Retina (tissue), 1 donor: ENCODE results near the gene FLOT2.
A peak's percentile ranks its signal among the peaks of the same experiment; 100 is the strongest.
"Not testable (repeated sequence)": the region's sequence is repeated elsewhere in the genome, so short reads cannot be mapped to it uniquely, and the experiment has no call there.

Source experiments
- DNase-seq: peaks from one replicate; pipeline ENCODE4 v3.0.0-alpha.2; 2016

Gene FLOT2

DNA sequence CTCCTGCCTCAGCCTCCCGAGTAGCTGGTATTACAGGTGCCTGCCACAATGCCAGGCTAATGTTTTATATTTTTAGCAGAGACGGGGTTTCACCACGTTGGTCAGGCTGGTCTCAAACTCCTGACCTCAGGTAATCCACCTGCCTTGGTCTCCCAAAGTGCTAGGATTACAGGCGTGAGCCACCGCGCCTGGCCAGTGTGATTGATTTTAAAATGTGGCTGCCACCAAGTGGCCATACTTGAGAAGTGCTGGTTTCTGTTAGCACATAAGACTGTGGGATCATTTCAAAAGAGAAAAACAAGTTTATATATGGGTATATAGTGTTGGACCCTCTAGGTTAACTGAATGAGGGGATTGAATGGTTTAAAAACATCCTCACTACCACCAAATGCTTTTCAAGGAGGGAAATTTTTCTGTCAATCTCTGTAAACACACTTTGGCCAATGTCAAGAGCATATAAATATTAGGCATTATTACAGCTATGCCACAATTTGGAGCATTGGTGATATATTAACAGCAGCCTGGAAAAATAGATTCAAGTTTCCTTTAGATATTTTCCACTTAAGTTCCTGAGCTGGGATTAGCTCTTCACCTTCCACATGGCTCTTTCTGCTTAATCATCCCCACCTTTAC is 18.9 kb upstream of the FLOT2 start:
- no peak for DNase-seq

- no peak for DNase-seq
These were observed 15.4 kb upstream of the FLOT2 start for GRCh38 chr17:28912938-28913333.

- no peak for DNase-seq
These were observed 14.9 kb upstream of the FLOT2 start for GRCh38 chr17:28912281-28912937.

- no peak for DNase-seq
These were observed 14.0 kb upstream of the FLOT2 start for GRCh38 chr17:28911411-28912045.

- DNase-seq, result no peak
These were observed 13.0 kb upstream of the FLOT2 start for GRCh38 chr17:28910534-28910933.

DNA sequence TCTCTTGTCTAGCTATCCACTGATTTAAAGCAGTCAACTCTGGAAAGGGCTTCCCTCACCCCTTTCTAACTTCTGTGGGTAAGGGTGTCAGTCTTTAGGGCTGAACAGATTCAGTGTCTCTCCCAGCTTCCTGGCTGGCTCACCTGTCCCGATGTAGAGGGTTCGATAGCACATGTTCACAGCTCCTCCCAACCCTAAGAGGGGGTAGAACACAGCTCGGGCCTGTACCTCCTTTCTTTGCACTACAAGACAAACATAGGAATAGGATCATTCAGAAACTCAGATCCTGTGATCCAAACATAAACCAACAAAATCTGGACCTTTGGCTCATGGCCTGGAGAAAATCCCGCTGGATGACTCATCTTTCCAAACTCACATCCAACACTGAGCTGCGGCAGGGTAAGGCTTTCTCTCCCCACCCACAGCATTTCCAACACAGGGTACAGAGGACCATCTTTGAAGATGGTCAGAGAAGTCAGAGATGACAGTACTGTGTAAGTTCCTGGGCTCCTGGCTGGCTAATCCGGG is 11.2 kb upstream of the FLOT2 start:
- DNase-seq, result no peak

GRCh38 chr17:28907709-28908475 is 10.4 kb upstream of the FLOT2 start:
- no peak for DNase-seq

DNA sequence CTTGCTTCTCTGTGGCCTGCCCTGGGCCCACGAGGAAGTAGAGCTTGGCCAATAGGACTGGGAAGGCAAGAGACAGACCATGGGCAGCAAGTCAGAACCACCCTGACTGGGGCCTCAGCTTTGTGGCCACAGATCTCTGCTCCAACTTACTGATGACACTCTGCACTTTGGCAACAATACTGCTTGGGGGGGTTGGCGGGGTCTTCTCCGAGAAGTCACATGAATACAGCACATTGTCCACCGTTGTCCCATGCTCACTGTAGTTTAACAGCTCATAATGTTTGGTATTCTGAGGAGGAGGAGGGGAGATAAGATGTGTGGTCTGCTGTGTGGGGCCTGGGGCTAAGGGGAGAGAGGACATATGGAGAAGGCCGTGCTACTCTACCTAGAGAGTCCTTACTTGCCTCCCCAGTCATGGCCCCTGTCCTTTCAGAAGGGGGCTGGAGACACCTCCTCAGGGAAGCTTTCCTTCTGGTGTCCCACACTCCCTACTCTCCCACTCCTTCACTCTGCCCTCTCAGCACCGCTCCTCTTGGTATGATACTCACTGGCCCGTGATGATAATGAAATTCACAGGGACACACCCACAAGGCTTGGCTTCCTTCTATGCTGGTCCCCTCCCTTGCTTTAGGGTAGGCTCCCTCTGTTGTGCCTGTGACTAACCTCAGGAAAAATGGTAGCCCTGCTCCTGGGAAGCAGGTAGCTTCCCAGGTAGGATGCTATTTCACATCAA is 9.3 kb upstream of the FLOT2 start:
- no peak for DNase-seq

DNA sequence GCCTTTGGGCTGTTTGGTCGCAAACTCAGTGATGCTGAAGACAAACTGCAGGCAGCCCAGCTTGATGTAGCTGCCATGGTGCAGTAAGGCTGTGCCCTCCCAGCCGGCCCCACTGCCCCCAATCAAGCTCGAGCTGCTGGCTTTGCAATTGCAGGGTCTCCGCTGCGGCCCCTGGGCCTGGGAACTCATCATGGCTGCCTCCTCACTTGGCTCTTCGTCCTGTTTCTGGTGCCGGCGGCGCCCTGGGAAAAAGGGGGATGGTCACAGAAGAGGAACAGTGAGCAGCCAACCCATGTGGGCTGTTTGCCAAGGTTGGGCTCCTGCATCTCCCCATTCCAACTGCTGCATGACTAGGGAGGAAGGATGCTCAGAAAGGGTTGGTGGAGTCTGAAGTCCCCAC is 8.7 kb upstream of the FLOT2 start:
- DNase-seq, result no peak

DNA sequence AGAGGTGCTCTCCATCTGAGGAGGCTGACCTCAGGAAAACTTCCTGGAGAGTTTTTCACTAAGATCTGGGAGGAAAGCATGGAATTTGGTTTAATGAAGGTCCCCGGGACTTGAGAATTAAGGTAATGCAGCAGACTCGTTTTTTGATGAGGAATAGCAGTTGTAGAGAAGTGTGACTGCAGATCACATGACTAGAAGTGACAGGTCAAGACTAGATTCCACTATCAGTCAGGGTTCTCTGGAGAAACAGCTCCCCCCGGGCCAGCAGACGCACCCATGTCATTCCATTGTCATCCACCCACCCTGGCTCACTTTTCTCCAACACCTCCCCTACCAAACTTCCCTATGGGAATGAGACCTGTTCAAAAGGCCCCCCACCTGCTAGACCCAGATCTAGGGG is 7.3 kb upstream of the FLOT2 start:
- no peak for DNase-seq

- not testable (repeated sequence) for DNase-seq
These were observed 6.0 kb upstream of the FLOT2 start for GRCh38 chr17:28903546-28903841.

DNA sequence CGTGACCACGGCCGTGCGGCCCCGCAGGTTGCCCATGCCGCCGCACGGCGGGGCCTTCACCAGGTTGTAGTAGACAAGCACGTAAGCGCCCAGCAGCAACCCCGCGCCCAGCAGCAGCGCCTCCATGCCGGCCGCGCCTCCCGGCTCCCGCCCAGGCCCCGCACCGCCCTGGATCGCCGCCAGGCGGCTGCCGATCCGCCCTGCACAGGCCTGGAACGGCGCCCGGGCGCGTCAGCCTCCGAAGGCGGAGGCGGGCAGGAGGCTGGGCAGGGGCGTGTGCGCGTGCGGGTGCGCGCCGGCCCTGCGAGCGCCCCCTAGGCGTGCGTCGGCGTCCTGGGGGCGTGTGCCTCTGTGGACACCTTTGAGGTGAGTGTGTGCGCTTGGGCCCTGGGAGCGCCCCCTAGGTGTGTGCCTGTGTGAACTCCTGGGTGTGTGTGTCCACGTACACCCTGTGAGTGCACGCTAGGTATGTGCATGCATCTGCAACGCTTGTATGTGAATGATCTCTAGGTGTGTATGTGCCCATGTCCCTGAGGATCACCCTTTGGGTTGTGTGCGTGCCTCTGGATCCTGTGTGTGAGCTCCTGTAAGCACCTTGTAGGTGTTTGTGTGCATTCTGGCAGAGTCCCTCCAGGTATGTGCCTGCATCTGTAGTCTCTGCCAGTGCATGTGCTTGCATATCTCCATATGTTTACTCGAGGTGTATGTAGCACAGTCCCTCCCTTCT is 5.4 kb upstream of the FLOT2 start, which contains the start of gene DHRS13:
DHRS13 (minus strand) TSS at position 261 of the 727 bp plus-strand sequence; CDS start at position 126, 135 bp downstream.
- DNase-seq, result peak; percentile 95

DNA sequence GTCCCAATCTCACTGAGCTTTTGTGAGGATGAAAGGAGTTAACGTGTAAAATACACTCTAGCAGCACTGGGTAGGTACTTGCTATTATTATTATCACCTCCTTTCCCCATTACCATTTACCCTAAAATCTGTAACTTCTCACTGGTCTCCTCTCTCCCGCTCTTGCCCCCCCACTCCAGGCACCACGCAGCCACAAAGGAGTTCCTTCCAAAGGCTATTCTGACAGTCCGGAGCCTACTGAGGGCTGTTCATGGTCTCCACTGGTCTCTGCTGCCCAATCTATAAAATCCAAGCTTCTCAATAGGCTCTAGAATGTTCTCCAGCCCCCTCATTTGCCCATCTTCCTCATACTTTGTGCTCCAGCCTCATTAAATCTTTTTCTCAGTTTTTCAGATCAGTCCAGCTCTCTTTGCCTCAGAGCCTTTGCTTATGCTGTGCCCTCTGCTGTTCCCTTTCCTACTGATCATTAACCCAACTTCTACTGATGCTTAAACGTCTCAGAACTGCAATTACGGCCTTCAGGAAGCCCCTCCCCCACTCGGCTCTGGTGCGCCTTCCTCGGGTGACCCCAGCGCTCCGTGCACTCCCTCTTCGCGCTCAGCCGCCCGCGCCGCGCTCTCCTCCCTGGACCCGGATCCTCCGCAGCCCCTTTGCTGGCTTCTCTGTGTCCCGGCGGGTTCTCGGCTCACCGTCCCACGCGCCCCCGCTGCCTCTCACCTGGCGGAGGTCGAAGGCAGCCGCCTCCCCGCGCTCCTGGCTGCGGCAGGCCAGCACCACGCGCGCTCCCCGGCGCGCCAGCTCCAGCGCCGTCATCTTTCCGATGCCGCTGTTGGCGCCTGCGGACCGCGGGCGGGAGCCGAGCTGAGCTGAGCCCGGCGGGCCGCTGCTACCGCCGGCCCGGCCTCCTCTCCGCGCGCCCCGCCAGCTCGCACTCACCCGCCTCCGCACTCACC is 4.6 kb upstream of the FLOT2 start:
- DNase-seq, result peak; percentile 90

GRCh38 chr17:28900986-28901726 is 3.6 kb upstream of the FLOT2 start:
- DNase-seq, result no peak

DNA sequence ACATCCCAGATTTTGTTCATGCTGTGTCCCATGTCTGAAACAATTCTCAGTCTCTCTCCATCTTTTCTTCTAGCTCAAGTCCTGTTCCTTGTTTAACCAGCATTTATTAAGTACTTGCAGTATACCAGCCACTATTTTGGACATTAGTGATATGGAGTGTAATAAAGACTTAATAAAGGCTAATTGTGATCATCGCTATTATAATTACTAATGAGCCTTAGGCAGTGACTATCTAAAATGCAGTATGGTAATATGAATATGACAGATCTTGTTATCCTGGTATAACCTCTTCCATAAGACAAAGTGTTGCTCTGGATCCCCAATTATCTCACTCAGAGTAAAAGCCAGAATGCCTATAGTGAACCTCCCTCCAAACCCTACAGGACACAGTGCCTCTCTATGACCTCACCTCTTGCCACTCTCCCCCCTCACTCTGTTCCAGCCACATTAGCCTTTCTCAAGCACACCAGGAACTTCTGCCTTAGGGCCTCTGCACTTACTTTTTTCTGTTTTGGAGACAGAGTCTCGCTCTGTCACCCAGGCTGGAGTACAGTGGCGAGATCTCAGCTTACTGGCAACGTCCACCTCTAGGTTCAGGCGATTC is 1.8 kb upstream of the FLOT2 start:
- DNase-seq, result no peak

DNA sequence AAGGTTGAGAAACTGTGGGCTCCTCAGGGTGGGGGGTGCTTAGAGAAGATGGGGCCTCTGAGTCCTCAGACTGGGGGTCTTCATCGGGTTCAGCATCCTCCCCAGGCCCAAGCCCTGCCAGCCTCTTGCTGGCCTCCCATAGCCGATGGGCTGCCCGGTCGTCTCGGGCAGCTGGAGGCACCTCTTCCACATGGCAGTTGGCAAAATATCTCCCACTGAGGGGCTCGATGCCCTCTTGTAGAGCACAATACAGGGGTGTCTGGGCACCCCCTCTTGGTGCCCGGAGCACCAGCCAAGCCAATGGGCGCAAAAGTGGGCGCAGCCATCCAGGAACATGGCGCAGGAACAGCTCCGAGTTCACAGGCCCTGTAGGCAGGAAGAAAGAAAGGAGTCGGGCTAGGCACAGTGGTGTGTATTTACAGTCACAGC is 1.0 kb upstream of the FLOT2 start:
- DNase-seq, result no peak

DNA sequence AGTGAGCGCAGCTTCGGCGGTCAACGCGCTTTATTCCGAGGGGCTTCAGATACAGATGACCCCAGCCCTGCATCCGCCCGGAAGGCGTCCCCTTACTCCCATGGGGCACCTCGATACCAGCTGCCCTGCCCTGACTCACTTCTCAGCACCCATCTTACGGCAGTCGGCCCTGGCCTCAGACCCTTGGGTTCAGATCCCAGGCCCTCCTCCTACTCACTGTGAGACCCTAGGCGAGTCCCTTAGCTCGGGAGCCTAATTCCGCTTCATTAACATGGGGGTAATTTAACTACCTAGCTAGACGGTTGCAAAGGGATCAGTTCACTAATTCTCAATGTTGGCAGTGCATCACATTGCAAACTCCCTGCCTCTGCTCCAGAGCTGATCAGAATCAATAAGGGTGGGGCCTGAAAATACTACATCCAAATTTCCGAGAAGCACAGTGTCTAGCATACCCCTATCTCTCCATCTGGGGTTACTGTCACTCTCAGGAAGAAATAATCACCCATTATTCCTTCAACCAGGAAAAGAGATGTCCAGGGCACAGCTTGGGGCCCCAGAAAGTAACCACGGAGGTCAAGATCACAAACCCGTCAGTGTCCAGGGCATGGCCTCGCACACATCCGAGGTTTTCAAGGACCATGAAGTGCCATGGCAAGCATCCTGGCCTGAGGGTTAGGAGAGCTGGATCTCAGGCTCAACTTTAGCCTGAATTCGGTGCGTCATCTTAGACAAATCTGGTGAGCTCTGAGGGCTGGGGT is 415 bp upstream of the FLOT2 start:
- DNase-seq, result no peak

DNA sequence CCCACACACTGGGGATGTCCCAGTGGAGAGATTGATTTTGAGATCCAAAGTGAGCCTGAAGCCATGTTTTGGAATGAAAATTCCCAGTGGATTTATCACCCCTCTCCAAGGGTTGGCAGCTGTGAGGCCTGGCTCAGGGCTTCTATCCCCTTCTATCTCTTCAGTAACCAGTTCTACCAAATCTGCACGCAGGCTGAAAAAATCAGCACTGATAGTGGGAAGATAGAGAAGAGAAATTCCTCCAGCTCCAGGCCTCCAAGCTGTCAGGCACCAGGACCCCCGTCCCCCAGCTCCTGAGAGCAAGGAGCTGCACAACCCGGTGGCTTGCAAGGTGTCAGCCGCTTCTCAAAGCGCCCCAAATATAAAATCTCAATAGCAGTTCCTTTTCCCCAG is 1.0 kb downstream of the FLOT2 start:
- no peak for DNase-seq
